CD1c-positive myeloid dendritic cell (primary cell): ENCODE data around the gene PLAC8L1.

Source experiments
- DNase-seq: peaks from one replicate; pipeline ENCODE4 v3.0.0-alpha.2; 2016; ENCODE audit errors: extremely low spot score

PLAC8L1 gene

GRCh38 chr5:146042628-146043279 is 62.6 kb downstream of the PLAC8L1 start:
- DNase-seq = no peak

GRCh38 chr5:146041180-146041789 is 64.1 kb downstream of the PLAC8L1 start:
- no peak for DNase-seq

- no peak for DNase-seq
Observed at GRCh38 chr5:146040527-146040926, 64.8 kb downstream of the PLAC8L1 start.

GRCh38 chr5:146039420-146039819 is 66.0 kb downstream of the PLAC8L1 start:
- peak; percentile 17 for DNase-seq

GRCh38 chr5:146034605-146035004 is 70.8 kb downstream of the PLAC8L1 start:
- DNase-seq = no peak
